ENCODE results near the gene PARPBP.
"Not testable (repeated sequence)": the region's sequence is repeated elsewhere in the genome, so short reads cannot be mapped to it uniquely, and the experiment has no call there.

Gene PARPBP

GRCh38 chr12:102234599-102234998 lies 114.6 kb downstream of the PARPBP start:
- no peaks in the 10 kb centered on the region for H3K27me3 ChIP-seq (replicated peaks; ENCODE audit: control insufficient read depth, insufficient read depth, low read length, poor library complexity, severe bottlenecking)
- no peak overlapping the region for H3K27ac ChIP-seq (ENCODE audit: insufficient read depth, low read length, poor library complexity, severe bottlenecking)
- H3K36me3 ChIP-seq (ENCODE audit: control insufficient read depth, insufficient read depth, low read length), result no peaks in the 10 kb centered on the region
- H3K4me3 ChIP-seq (ENCODE audit: insufficient read depth, low read depth, low read length, poor library complexity, severe bottlenecking), result no peak overlapping the region
- no peak for DNase-seq
- H3K9me3 ChIP-seq (ENCODE audit: control insufficient read depth, low read length), result no peaks in the 10 kb centered on the region
- H3K4me1 ChIP-seq (ENCODE audit: control insufficient read depth, insufficient read depth, low read length, poor library complexity, severe bottlenecking), result no peaks in the 10 kb centered on the region

GRCh38 chr12:102240859-102241258 lies 120.9 kb downstream of the PARPBP start:
- not testable (repeated sequence) for DNase-seq; H3K4me3 ChIP-seq (ENCODE audit: insufficient read depth, low read depth, low read length, poor library complexity, severe bottlenecking); H3K27me3 ChIP-seq (replicated peaks; ENCODE audit: control insufficient read depth, insufficient read depth, low read length, poor library complexity, severe bottlenecking); H3K9me3 ChIP-seq (ENCODE audit: control insufficient read depth, low read length); H3K4me1 ChIP-seq (ENCODE audit: control insufficient read depth, insufficient read depth, low read length, poor library complexity, severe bottlenecking); H3K27ac ChIP-seq (ENCODE audit: insufficient read depth, low read length, poor library complexity, severe bottlenecking); H3K36me3 ChIP-seq (ENCODE audit: control insufficient read depth, insufficient read depth, low read length)

Measured in effector memory CD4-positive, alpha-beta T cell (primary cell).